IPS-20b (cell line): ENCODE results near the gene MTERF1.

Experiments used
- H3K27ac ChIP-seq: one replicate; pipeline ENCODE4 v1.5.1; 2013; ENCODE audit warnings: low read length
- H3K27me3 ChIP-seq: 2 replicates; pipeline ENCODE4 v1.6.1; 2013; ENCODE audit warnings: mild to moderate bottlenecking, low read length, inconsistent platforms; ENCODE audit not compliant: insufficient read depth
- H3K36me3 ChIP-seq: 2 replicates; pipeline ENCODE4 v1.6.1; 2013; ENCODE audit warnings: low read depth, mild to moderate bottlenecking, inconsistent platforms, low read length, moderate library complexity; ENCODE audit not compliant: insufficient read depth
- H3K4me1 ChIP-seq: 2 replicates; pipeline ENCODE4 v1.6.1; 2013; ENCODE audit warnings: mild to moderate bottlenecking, control low read depth, inconsistent platforms, low read length, moderate library complexity; ENCODE audit not compliant: insufficient read depth
- H3K4me3 ChIP-seq: 2 replicates; pipeline ENCODE4 v1.5.1; 2013; ENCODE audit warnings: mild to moderate bottlenecking, low read length, inconsistent platforms
- H3K9ac ChIP-seq: 2 replicates; pipeline ENCODE4 v1.6.1; 2013; ENCODE audit warnings: low read depth, mild to moderate bottlenecking, inconsistent platforms, low read length, moderate library complexity
- H3K9me3 ChIP-seq: 2 replicates; pipeline ENCODE4 v1.6.1; 2013; ENCODE audit warnings: mild to moderate bottlenecking, low read depth, low read length, inconsistent platforms; ENCODE audit not compliant: insufficient read depth

Gene MTERF1

GRCh38 chr7:91824201-91824600 lies 56.3 kb downstream of the MTERF1 start:
- Histone ChIP-seq H3K4me1 (no peaks in the 10 kb centered on the region), H3K27ac (no peak overlapping the region), H3K9me3 (no peaks in the 10 kb centered on the region), H3K9ac (no peak overlapping the region), H3K27me3 (no peaks in the 10 kb centered on the region), H3K4me3 (no peak overlapping the region), H3K36me3 (no peaks in the 10 kb centered on the region)
